NB4 (cell line): ENCODE data around the gene TMEM47.

ENCODE experiments used
- MYC ChIP-seq: IDR thresholded peaks from 2 replicates; pipeline ENCODE4 v1.6.1; 2011; ENCODE audit warnings: low read depth, low read length
- POLR2A ChIP-seq: IDR thresholded peaks from 2 replicates; pipeline ENCODE4 v1.6.1; 2011; ENCODE audit warnings: mild to moderate bottlenecking; ENCODE audit not compliant: insufficient read length; ENCODE audit errors: extremely low read depth
- TF ChIP-seq, protein P1 (sequence below): IDR thresholded peaks from one replicate; pipeline ENCODE4 v1.5.1; 2012; ENCODE audit warnings: low read depth, low read length
- TF ChIP-seq, protein P2 (sequence below): IDR thresholded peaks from 2 replicates; pipeline ENCODE4 v1.6.1; 2011; ENCODE audit warnings: low read depth, low read length

DNA sequence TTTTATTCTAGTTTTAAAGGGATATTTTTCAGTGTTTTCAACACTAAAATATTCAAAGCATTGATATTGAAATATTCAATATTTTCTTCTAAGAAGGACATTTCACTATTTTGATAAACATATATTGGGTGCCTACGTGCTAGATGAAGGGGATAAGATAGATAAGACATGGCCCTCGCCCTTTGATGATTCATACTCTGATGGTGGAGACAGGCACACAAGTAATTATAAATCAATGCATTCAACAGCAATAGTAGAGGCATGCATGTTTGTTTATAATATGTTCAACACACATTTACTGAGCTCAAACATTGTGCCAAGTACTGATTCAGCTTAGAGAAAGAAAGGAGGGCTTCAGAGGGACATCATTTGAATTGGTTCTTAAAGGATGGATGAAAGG lies 22.7 kb downstream of the TMEM47 start:
- TF ChIP-seq POLR2A (no peak), MYC (no peak)
- TF ChIP-seq, protein P1, sequence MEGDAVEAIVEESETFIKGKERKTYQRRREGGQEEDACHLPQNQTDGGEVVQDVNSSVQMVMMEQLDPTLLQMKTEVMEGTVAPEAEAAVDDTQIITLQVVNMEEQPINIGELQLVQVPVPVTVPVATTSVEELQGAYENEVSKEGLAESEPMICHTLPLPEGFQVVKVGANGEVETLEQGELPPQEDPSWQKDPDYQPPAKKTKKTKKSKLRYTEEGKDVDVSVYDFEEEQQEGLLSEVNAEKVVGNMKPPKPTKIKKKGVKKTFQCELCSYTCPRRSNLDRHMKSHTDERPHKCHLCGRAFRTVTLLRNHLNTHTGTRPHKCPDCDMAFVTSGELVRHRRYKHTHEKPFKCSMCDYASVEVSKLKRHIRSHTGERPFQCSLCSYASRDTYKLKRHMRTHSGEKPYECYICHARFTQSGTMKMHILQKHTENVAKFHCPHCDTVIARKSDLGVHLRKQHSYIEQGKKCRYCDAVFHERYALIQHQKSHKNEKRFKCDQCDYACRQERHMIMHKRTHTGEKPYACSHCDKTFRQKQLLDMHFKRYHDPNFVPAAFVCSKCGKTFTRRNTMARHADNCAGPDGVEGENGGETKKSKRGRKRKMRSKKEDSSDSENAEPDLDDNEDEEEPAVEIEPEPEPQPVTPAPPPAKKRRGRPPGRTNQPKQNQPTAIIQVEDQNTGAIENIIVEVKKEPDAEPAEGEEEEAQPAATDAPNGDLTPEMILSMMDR, result no peak
- TF ChIP-seq, protein P2, sequence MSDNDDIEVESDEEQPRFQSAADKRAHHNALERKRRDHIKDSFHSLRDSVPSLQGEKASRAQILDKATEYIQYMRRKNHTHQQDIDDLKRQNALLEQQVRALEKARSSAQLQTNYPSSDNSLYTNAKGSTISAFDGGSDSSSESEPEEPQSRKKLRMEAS, result no peak
